Measurements from ENCODE around the gene MSANTD3. TPM values are rescaled to one million over a fixed set of nuclear protein-coding genes. Genes with fewer than 3 reads are reported as not detected.

Gene MSANTD3
- total and polyA plus RNA-seq, 2 of the 4 experiments (the other 2 are of a cell fraction): 45.5 to 55.9 TPM

DNA sequence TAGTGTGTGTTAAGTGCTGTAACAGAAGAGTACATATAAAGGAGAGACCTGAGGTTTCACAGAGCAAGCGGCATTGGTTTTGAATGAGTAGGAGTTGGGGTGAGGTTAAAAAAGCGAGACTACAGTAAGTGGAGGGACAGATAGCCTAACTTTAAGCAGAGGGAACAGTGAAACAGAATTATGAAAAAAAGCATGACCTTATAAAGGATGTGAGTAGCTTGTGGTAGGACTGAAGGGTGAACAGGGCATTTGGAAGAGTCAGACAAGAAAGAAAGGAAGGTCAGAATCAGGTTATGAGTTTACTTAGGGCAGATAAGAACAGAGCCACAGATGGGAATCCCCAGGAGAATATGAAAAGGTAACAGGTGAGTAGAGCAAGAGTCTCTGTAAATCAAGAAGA lies 22.5 kb downstream of the MSANTD3 start:
- Histone ChIP-seq H3K56ac (ENCODE audit: extremely low read depth, insufficient read depth, low read length) (no peak overlapping the region), H3K79me1 (ENCODE audit: low read depth in 1 of 2, low read length in 2 of 2) (peaks cover 36 to 75% of the 10 kb centered on the region in 2 experiments), H2BK120ac (ENCODE audit: low read depth, low read length) (no peak overlapping the region), H3K9me3 (ENCODE audit: control insufficient read depth, insufficient read depth, low read length) (peaks cover 2% of the 10 kb centered on the region; the same call in 1 of the 2 replicates), H2AFZ (replicated peaks; ENCODE audit: low read length, poor library complexity) (no peak overlapping the region), H3K4me2 (ENCODE audit: low read depth, low read length) (no peak overlapping the region), H4K91ac (ENCODE audit: insufficient read depth, low read depth, low read length) (no peak overlapping the region), H3K23ac (ENCODE audit: low read depth, low read length) (no peak overlapping the region), H3K27ac (ENCODE audit: insufficient read depth, low read length) (no peak overlapping the region), H4K5ac (ENCODE audit: low read depth, low read length) (no peak overlapping the region), H2BK20ac (ENCODE audit: low read depth, low read length) (no peak overlapping the region), H3K27me3 (ENCODE audit: control insufficient read depth, insufficient read depth, low read length) (no peaks in the 10 kb centered on the region), H3K36me3 (ENCODE audit: control insufficient read depth, insufficient read depth, low read length) (peaks cover 29% of the 10 kb centered on the region), H3K14ac (replicated peaks; ENCODE audit: low read depth, low read length) (no peak overlapping the region), H4K20me1 (ENCODE audit: insufficient read depth, low read length) (peaks cover 46% of the 10 kb centered on the region), H3K9me1 (ENCODE audit: insufficient read depth, low read length) (peaks cover 7% of the 10 kb centered on the region), H3K4me3 (ENCODE audit: insufficient read depth, low read depth, low read length) (no peak overlapping the region), H3K9ac (ENCODE audit: low read depth, low read length) (no peak overlapping the region), H3K4ac (ENCODE audit: low read depth, low read length) (no peak overlapping the region), H2BK15ac (ENCODE audit: low read depth, low read length) (no peak overlapping the region), H3K18ac (ENCODE audit: low read depth, low read length) (no peak overlapping the region), H2BK5ac (ENCODE audit: low read depth, low read length, poor library complexity, severe bottlenecking) (no peak overlapping the region), H2AK9ac (replicated peaks; ENCODE audit: low read depth, low read length, poor library complexity) (no peak overlapping the region), H3K4me1 (ENCODE audit: control insufficient read depth, insufficient read depth, low read length) (peaks cover under 1% of the 10 kb centered on the region), H4K8ac (ENCODE audit: low read depth in 2 of 2, low read length in 2 of 2) (no peak overlapping the region), H2AK5ac (ENCODE audit: low read depth, low read length) (no peak overlapping the region)
- no TSS peak for BruUV-seq (replicated peaks)
- ChIA-PET POLR2A (ENCODE audit: unreplicated experiment) (no interaction called here), CTCF (no interaction called here)
- intact Hi-C loops (cut with micrococcal nuclease) (no loop called here), dilution Hi-C loops (cut with HindIII; ENCODE audit: low sequenced_read_pairs, unreplicated experiment) (no loop called here), in situ Hi-C loops (cut with MboI; ENCODE audit: low sequenced_read_pairs) (no loop called here)
- DNase-seq (no peak), ATAC-seq (ENCODE audit: low read depth) (no peak)
- WGBS, 2 experiments (ENCODE audit: extremely low coverage in 2 of 2, insufficient read length in 1 of 2): 100% methylated on average over 2 of the region's 2 CpGs; no CpG with 5 or more reads in 1 of the 2 experiments
- TF ChIP-seq, protein P1, sequence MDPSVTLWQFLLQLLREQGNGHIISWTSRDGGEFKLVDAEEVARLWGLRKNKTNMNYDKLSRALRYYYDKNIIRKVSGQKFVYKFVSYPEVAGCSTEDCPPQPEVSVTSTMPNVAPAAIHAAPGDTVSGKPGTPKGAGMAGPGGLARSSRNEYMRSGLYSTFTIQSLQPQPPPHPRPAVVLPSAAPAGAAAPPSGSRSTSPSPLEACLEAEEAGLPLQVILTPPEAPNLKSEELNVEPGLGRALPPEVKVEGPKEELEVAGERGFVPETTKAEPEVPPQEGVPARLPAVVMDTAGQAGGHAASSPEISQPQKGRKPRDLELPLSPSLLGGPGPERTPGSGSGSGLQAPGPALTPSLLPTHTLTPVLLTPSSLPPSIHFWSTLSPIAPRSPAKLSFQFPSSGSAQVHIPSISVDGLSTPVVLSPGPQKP (IDR thresholded peaks at IDR 0.05; ENCODE audit: borderline replicate concordance, low read depth, low read length): no peak
- TF ChIP-seq RCOR1 (IDR thresholded peaks at IDR 0.05; ENCODE audit: insufficient replicate concordance, low read length) (no peak), MAFK (IDR thresholded peaks at IDR 0.05; ENCODE audit: low read depth, low read length) (no peak), NFE2L2 (IDR thresholded peaks at IDR 0.05; ENCODE audit: low read depth, low read length) (no peak), BHLHE40 (IDR thresholded peaks at IDR 0.05; ENCODE audit: low read depth, low read length) (no peak), CHD1 (IDR thresholded peaks at IDR 0.05; ENCODE audit: low read depth, low read length) (no peak), FOS (IDR thresholded peaks at IDR 0.05; ENCODE audit: low read depth, low read length) (no peak), RAD21 (IDR thresholded peaks at IDR 0.05; ENCODE audit: low read length) (no peak), SMC3 (IDR thresholded peaks at IDR 0.05; ENCODE audit: low read depth, low read length) (no peak), POLR2A (IDR thresholded peaks at IDR 0.05; ENCODE audit: low read depth, low read length) (no peak), CEBPB (IDR thresholded peaks at IDR 0.05; ENCODE audit: low read depth, low read length) (no peak), MAZ (IDR thresholded peaks at IDR 0.05; ENCODE audit: borderline replicate concordance, low read depth, low read length) (no peak), MXI1 (IDR thresholded peaks at IDR 0.05; ENCODE audit: borderline replicate concordance, low read depth, low read length) (no peak), RFX5 (IDR thresholded peaks at IDR 0.05; ENCODE audit: low read depth, low read length) (no peak)
- TF ChIP-seq, protein P2, sequence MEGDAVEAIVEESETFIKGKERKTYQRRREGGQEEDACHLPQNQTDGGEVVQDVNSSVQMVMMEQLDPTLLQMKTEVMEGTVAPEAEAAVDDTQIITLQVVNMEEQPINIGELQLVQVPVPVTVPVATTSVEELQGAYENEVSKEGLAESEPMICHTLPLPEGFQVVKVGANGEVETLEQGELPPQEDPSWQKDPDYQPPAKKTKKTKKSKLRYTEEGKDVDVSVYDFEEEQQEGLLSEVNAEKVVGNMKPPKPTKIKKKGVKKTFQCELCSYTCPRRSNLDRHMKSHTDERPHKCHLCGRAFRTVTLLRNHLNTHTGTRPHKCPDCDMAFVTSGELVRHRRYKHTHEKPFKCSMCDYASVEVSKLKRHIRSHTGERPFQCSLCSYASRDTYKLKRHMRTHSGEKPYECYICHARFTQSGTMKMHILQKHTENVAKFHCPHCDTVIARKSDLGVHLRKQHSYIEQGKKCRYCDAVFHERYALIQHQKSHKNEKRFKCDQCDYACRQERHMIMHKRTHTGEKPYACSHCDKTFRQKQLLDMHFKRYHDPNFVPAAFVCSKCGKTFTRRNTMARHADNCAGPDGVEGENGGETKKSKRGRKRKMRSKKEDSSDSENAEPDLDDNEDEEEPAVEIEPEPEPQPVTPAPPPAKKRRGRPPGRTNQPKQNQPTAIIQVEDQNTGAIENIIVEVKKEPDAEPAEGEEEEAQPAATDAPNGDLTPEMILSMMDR (conservative IDR thresholded peaks at IDR 0.05; ENCODE audit: low read depth, low read length): no peak
- TF ChIP-seq, protein P3, sequence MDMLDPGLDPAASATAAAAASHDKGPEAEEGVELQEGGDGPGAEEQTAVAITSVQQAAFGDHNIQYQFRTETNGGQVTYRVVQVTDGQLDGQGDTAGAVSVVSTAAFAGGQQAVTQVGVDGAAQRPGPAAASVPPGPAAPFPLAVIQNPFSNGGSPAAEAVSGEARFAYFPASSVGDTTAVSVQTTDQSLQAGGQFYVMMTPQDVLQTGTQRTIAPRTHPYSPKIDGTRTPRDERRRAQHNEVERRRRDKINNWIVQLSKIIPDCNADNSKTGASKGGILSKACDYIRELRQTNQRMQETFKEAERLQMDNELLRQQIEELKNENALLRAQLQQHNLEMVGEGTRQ (IDR thresholded peaks at IDR 0.05; ENCODE audit: low read depth, low read length): no peak
